ENCODE measurements around the gene MPC1. TPM values are rescaled to one million over a fixed set of nuclear protein-coding genes. Genes with fewer than 3 reads are reported as not detected.

Gene MPC1
- total and polyA plus RNA-seq, 2 experiments from 2014 or later = 15.5 to 39.4 TPM

DNA sequence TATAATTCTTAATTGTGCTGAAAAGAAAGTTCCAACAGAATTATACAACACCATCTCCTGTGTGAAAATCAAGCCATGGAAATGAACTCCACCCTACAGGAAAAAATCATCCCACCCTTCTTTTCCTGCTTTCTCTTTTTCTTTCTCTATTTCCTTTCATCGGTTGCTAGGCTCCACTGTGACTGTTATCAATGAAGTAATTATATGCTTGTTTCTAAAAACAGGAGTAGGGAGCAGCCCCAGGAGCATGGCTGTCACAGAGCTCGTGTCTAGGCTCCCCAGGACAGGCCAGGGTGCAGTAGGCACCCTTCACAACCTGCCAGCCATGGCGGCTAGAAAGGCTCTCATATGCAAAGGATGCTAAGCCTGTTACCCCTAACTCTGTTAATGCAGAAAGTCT is 13.0 kb downstream of the MPC1 start:
- ATAC-seq (no peak), DNase-seq (ENCODE audit: low spot score) (no peak)

DNA sequence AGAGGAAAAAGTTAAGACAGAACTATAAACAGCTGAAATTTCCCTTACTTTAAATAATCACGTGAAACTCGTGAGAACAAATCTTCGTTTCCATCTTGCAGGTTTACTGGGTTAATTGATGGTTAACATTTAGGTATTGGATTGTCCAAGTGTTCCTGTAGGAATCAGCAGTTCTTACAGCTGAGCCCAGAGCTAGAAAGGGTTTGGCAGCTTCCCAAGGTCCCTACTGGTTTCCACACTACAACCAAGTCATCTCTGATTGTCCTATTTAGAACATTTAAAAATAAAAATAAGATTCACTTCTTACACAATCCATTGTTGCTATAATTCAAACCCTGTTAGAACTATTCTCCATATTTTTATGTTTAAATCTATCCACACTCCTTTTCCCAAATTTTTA is 15.8 kb downstream of the MPC1 start:
- H3K4me1 ChIP-seq (ENCODE audit: insufficient read depth) = peaks cover 28% of the 10 kb centered on the region
- no peaks in the 10 kb centered on the region for H4K20me1 ChIP-seq (replicated peaks; ENCODE audit: insufficient read depth)
- Mint-ChIP-seq H3K27me3 (ENCODE audit: insufficient read depth, low read depth, poor library complexity) (no peaks in the 10 kb centered on the region), H3K36me3 (ENCODE audit: low read depth) (peaks cover 11% of the 10 kb centered on the region; the same call in 2 of the 3 replicates), H3K4me1 (peaks cover 49% of the 10 kb centered on the region), H3K9me3 (no peaks in the 10 kb centered on the region), H3K4me3 (no peak overlapping the region), H3K27ac (peak overlapping the region; percentile 99; the same call in 1 of the 2 replicates)
- H3K4me3 ChIP-seq = no peak overlapping the region
- no peak overlapping the region for H2AFZ ChIP-seq
- DNase-seq (ENCODE audit: low spot score) (no peak), ATAC-seq (no peak)
- H3K79me2 ChIP-seq (replicated peaks; ENCODE audit: insufficient read depth) = no peaks in the 10 kb centered on the region
- no peaks in the 10 kb centered on the region for H3K9me2 ChIP-seq (ENCODE audit: insufficient read depth)
- no peaks in the 10 kb centered on the region for H3K36me3 ChIP-seq (ENCODE audit: insufficient read depth)
- H3K4me2 ChIP-seq = peak overlapping the region; percentile 52
- no peaks in the 10 kb centered on the region for H3K27me3 ChIP-seq (ENCODE audit: insufficient read depth)
- TF ChIP-seq POLR2AphosphoS5 (IDR thresholded peaks at IDR 0.05; ENCODE audit: low read depth) = no peak
- no peak for TF ChIP-seq ZNF114 (CRISPR knock-in tag; IDR thresholded peaks at IDR 0.05)
- no peak for TF ChIP-seq ZNF331 (CRISPR knock-in tag; IDR thresholded peaks at IDR 0.05; ENCODE audit: low read depth)
- no peak for TF ChIP-seq CTCF (conservative IDR thresholded peaks at IDR 0.05; ENCODE audit: low read depth in 2 of 2)
- H3K27ac ChIP-seq (ENCODE audit: low read depth) = peak overlapping the region; percentile 88
- no peaks in the 10 kb centered on the region for H3F3A ChIP-seq (replicated peaks; ENCODE audit: low read depth)

More for the DNA sequence above, 13.0 kb downstream of the MPC1 start:
- Histone ChIP-seq H3K4me3 (no peak overlapping the region), H3K27ac (ENCODE audit: low read depth) (no peak overlapping the region), H3K79me2 (replicated peaks; ENCODE audit: insufficient read depth) (no peaks in the 10 kb centered on the region), H3K36me3 (ENCODE audit: insufficient read depth) (no peaks in the 10 kb centered on the region), H4K20me1 (replicated peaks; ENCODE audit: insufficient read depth) (no peaks in the 10 kb centered on the region), H3K27me3 (ENCODE audit: insufficient read depth) (no peaks in the 10 kb centered on the region), H3K4me1 (ENCODE audit: insufficient read depth) (peaks cover 22% of the 10 kb centered on the region), H2AFZ (no peak overlapping the region), H3F3A (replicated peaks; ENCODE audit: low read depth) (no peaks in the 10 kb centered on the region), H3K9me2 (ENCODE audit: insufficient read depth) (no peaks in the 10 kb centered on the region), H3K4me2 (no peak overlapping the region)
- Mint-ChIP-seq H3K9me3 (peaks cover 3% of the 10 kb centered on the region; the same call in 2 of the 3 replicates), H3K27ac (no peak overlapping the region), H3K4me1 (peaks cover 44% of the 10 kb centered on the region), H3K27me3 (ENCODE audit: insufficient read depth, low read depth, poor library complexity) (no peaks in the 10 kb centered on the region), H3K36me3 (ENCODE audit: low read depth) (no peaks in the 10 kb centered on the region), H3K4me3 (no peak overlapping the region)
- TF ChIP-seq CTCF (conservative IDR thresholded peaks at IDR 0.05; ENCODE audit: low read depth in 2 of 2) (no peak), ZNF331 (CRISPR knock-in tag; IDR thresholded peaks at IDR 0.05; ENCODE audit: low read depth) (no peak), NANOG (IDR thresholded peaks at IDR 0.05; ENCODE audit: borderline replicate concordance) (no peak)

DNA sequence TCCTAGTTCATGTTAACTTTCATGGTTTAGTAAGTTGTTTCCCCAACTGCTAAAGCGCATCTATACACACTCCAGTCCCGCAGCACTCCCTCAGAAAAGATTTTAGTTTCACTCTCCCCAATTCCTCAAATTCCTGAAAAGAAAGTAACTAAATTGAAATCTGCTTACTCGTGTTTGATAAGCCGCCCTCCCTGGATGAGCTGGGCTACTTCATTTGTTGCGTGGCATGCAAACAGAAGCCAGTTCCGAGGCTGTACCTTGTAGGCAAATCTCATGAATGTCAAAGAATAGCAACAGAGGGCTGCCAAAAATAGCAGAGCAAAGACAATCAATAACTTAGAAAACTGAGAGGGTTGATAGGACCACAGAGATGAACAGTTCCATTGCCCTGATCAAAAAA is 16.9 kb downstream of the MPC1 start:
- peak; percentile 71 for DNase-seq (ENCODE audit: low spot score)
- ATAC-seq = peak; percentile 54
- Mint-ChIP-seq H3K4me1 (peaks cover 49% of the 10 kb centered on the region), H3K27me3 (ENCODE audit: insufficient read depth, low read depth, poor library complexity) (peaks cover 4% of the 10 kb centered on the region), H3K4me3 (peak overlapping the region; percentile 61), H3K36me3 (ENCODE audit: low read depth) (peaks cover 11% of the 10 kb centered on the region; the same call in 2 of the 3 replicates), H3K9me3 (no peaks in the 10 kb centered on the region), H3K27ac (peak overlapping the region; percentile 99)
- Histone ChIP-seq H4K20me1 (replicated peaks; ENCODE audit: insufficient read depth) (no peaks in the 10 kb centered on the region), H3K27ac (ENCODE audit: low read depth) (peak overlapping the region; percentile 88), H3K36me3 (ENCODE audit: insufficient read depth) (no peaks in the 10 kb centered on the region), H3K4me1 (ENCODE audit: insufficient read depth) (peaks cover 28% of the 10 kb centered on the region), H3K79me2 (replicated peaks; ENCODE audit: insufficient read depth) (no peaks in the 10 kb centered on the region), H3F3A (replicated peaks; ENCODE audit: low read depth) (no peaks in the 10 kb centered on the region), H2AFZ (no peak overlapping the region), H3K9me2 (ENCODE audit: insufficient read depth) (no peaks in the 10 kb centered on the region), H3K4me3 (peak overlapping the region; percentile 27), H3K4me2 (peak overlapping the region; percentile 52), H3K27me3 (ENCODE audit: insufficient read depth) (no peaks in the 10 kb centered on the region)
- TF ChIP-seq POLR2AphosphoS5 (IDR thresholded peaks at IDR 0.05; ENCODE audit: low read depth) (no peak), JUNB (IDR thresholded peaks at IDR 0.05; ENCODE audit: unreplicated experiment) (no peak), NANOG (IDR thresholded peaks at IDR 0.05; ENCODE audit: borderline replicate concordance) (no peak), CREB1 (CRISPR knock-in tag; IDR thresholded peaks at IDR 0.05; ENCODE audit: low read depth) (no peak), ZNF331 (CRISPR knock-in tag; IDR thresholded peaks at IDR 0.05; ENCODE audit: low read depth) (no peak), EZH2 (IDR thresholded peaks at IDR 0.05; ENCODE audit: low read depth, unreplicated experiment) (no peak), ZNF114 (CRISPR knock-in tag; IDR thresholded peaks at IDR 0.05) (no peak), CTCF (conservative IDR thresholded peaks at IDR 0.05; ENCODE audit: low read depth in 2 of 2) (no peak)

All from GM23338 (cell line).